GM21423 (cell line): ENCODE results near the gene CDK3.

ENCODE experiments used
- ATAC-seq: cut with Tn5 transposase; IDR thresholded peaks from one replicate; pipeline ENCODE4 v1.9.1; 2021; ENCODE audit warnings: mild to moderate bottlenecking, moderate library complexity; ENCODE audit not compliant: unreplicated experiment

CDK3 gene

GRCh38 chr17:76013377-76013932 lies 12.8 kb downstream of the CDK3 start:
- ATAC-seq = no peak

DNA sequence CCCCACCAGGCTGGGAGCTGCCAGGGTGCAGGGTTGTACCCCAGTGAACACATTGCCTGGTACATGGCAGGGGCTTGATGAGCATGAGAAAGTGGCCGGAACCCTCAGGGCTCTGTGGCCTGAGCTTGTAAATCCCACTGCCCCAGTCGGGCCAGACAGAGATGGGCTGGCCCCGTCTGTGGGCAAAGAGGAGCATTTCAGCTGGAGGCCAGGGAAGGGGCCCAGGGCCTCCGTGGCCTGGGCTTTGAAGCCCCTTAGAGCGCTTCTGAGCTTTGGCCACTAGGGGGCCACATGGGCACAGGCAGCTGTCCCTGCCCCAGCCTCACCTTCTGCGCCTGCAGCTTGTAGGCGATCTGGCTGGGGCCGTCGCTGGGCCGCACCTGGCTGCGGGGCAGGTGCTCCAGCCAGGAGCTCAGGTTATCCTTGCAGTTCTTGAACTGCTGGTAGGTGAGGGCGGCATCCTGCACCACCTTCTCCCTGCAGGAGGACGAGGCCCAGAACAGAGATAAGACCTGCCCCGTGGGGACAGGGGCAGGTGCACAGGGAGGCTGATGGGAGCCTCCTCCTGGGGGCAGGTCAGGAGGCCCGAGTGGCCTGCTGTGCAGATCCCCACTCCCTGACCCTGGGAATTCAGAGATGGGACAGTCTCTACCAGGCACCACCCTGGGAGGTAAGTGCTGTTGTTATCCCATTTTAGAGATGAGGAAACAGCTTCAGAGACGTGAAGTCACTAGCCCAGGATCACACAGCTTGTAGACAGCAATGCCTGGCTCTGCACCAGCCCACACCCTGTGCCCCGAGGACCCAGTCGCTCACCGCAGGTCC lies 13.7 kb downstream of the CDK3 start:
- no peak for ATAC-seq

GRCh38 chr17:76014925-76015261 lies 14.2 kb downstream of the CDK3 start:
- no peak for ATAC-seq

- no peak for ATAC-seq
Measured at GRCh38 chr17:76017481-76018339, 17.1 kb downstream of the CDK3 start.

DNA sequence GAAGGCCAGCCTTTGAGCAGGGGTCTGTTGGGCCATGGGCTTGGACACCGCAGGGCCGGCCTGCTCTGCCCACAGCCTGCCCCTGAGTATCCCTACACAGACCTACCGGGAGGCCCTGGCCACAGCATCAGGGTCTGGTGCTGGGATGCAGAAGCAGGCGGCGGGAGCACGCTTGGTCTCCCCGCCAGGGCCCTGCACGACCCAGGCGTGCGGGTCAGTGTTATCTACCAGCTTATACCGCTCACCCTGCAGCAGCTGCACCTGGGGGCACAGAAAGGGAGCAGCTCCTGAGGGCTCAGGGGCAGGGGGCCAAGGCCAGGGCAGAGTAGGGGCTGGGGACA lies 17.7 kb downstream of the CDK3 start:
- no peak for ATAC-seq

GRCh38 chr17:76018801-76019200 lies 18.1 kb downstream of the CDK3 start:
- ATAC-seq = no peak

GRCh38 chr17:76019833-76020467 lies 19.3 kb downstream of the CDK3 start:
- ATAC-seq = no peak

GRCh38 chr17:76022285-76022684 lies 21.6 kb downstream of the CDK3 start:
- ATAC-seq = no peak

DNA sequence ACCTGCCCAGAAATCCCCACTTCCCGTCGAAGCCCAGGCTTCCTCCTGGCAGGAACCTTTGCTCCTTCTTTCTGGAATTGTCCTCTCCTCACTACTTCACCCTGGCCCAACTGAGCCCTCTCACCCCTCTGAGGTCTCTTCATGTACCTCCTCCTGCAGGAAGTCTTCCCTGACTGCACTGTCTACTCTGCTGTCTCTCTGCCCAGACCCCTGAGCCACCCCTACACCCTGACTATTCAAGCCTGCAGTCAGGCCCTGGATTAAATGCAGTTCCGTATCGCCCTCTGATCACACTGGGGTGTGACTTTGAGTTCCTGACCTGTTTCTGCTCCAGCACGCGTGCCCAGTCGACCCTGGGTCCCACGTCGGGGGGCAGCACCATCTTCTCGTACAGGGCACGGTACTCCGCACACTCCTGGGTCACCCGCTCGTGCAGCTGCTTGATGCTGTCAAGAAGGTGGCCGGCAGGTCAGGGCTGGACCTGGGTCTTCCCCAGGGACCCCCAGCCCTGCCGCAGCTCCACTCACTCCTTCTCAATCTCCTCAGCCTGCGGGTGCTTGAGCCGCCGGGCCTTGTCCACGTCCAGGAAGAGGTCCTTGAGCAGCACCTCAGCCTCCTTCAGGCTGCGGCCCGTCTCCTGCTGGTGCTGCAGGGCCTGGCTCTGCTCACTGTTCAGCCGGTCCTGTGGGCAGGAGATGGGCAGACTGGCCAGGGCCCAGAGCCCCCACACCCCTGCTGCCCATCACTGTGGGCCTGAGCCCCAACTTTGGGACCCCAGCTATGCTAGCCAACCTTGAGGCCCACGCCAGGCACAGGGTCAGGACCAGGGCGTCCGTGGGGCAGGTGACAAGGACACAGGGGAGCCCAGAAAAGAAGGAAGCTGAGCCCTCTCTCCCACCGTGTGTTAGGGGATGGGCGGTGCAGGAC lies 22.6 kb downstream of the CDK3 start:
- no peak for ATAC-seq

- no peak for ATAC-seq
Measured at GRCh38 chr17:76023900-76024237, 23.2 kb downstream of the CDK3 start.

- no peak for ATAC-seq
Measured at GRCh38 chr17:76024353-76024752, 23.7 kb downstream of the CDK3 start.

DNA sequence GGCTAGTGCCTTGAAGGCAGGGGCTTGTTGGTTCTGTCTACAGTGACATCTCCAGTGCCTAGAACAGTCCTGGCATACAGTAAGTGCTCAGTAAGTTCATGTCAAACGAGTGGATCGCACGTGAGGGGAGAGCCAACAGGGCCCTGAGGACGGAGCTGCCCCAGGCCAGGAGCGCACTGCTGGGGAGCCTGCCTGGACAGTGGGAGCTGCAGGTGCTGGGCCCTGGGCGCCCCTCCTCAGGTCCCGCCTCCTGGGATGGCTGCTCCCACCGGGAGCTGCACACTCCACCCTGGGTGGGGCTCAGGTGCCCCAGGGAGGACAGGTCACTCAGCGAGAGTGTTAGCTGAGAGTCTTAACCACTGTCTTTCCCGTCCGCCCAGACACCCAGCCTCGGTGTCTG lies 24.6 kb downstream of the CDK3 start:
- no peak for ATAC-seq

DNA sequence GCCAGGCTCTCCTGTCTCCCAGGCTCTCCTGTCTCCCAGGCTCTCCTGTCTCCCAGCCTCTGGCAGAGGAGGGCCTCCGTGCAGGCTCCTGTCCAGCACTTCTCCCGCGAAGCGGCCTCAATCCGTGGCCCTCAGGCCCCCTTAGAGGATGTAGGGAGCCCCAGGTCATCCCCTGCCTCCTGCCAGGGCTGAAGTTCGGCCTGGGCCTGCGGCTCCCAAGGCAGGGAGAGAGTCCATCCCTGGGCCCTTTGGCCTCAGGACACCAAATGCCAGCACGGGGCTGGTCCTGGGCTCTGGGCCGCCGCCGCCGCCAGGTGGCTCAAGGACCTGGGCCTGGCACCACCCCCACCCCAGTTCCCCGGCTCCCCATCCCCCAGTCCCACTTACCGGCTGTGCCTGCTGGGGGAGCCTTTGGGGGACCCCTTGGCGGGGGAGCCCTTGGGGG lies 26.1 kb downstream of the CDK3 start:
- no peak for ATAC-seq

GRCh38 chr17:76027159-76027839 lies 26.6 kb downstream of the CDK3 start, which contains the start of gene EVPL:
Gene EVPL (minus strand): TSS chr17:76027306. CDS start chr17:76027198, 108 bp downstream.
- no peak for ATAC-seq

DNA sequence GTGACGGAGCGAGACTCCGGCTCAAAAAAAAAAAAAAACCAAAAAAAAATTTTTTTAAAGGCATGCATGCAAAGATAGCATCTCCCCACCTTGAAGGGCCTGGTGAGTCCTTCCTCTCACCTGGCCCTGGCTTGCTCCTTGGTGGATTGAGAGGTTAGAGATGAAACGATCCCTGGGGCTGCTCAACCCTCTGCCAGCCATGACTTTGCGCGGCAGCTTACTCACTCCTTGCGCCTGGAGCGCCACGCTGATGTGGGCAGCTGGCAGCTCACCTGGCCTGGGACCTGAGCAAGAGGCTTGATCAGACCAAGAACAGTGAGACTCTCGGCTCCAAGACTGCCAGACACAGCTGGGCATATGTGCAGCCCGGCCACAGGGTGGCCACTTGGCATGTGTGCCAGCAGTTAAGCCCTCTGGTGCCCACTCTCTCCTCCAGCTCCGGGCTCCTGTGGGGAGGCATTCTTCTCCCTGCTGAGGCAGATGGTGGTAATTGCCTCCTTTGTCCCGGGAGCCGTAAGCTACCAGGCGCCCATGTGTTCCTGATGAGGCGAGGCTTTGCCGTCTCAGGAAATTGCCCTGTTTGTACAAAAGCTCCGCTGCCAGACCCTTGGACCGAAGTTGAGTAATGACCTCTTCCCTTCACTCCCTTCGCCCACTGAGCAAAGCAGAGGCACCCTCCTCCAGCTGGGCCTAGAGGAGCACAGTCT lies 31.6 kb downstream of the CDK3 start:
- ATAC-seq = no peak

DNA sequence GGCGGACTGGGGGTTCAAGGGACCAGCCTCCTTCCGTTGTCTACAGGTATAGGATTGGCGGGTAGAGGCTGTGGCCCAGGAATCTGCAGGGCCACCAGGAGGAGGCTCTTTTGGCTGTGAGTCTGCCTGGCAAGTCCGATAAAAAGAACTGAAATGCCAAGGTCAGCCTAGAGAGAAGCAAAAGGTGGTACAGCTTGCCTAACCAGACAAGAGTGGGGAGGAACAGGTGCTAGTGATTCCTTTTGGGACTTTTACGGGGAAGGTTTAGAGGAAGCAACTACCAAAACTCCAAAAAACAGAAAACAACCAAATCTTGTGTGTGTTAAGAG lies 32.1 kb downstream of the CDK3 start:
- no peak for ATAC-seq

GRCh38 chr17:76033139-76033538 lies 32.5 kb downstream of the CDK3 start:
- no peak for ATAC-seq

GRCh38 chr17:76034428-76035350 lies 34.0 kb downstream of the CDK3 start:
- ATAC-seq = no peak
